Bronchial epithelial cell (primary cell): ENCODE results near the gene DGKZ. TPM values are rescaled to one million over a fixed set of nuclear protein-coding genes. Genes with fewer than 3 reads are reported as not detected.

Experiments used
- DNase-seq: peaks from one replicate; pipeline ENCODE4 v3.0.0-alpha.2; 2010; ENCODE audit warnings: low read depth
- FAIRE-seq: peaks from 2 replicates; lab custom pipeline; 2011; peaks lifted over from hg19 to GRCh38; lab: Jason Lieb, UNC
- H3K27me3 ChIP-seq: 2 replicates; pipeline ENCODE4 v1.5.1; 2011; ENCODE audit warnings: low read length; ENCODE audit not compliant: control insufficient read depth, insufficient read depth
- H3K36me3 ChIP-seq: 2 replicates; pipeline ENCODE4 v1.5.1; 2011; ENCODE audit warnings: low read length; ENCODE audit not compliant: control insufficient read depth, insufficient read depth
- H3K4me3 ChIP-seq: 2 replicates; pipeline ENCODE4 v1.5.1; 2011; ENCODE audit warnings: mild to moderate bottlenecking, low read depth, low read length, control low read depth
- CTCF ChIP-seq: IDR thresholded peaks from 2 replicates; pipeline ENCODE4 v1.5.1; 2011; ENCODE audit warnings: mild to moderate bottlenecking, moderate library complexity, low read length, control low read depth, inconsistent platforms; ENCODE audit not compliant: insufficient read depth, severe bottlenecking
- total RNA-seq: library from RNA; depleted of rRNA; stranded (reverse); fragments of >200 nt; gene quantifications from 2 replicates; pipeline ENCODE4 v1.2.1, GENCODE V29; 2014

Gene DGKZ
- total RNA-seq, 1 donor from 2014 or later = 30.5 TPM

DNA sequence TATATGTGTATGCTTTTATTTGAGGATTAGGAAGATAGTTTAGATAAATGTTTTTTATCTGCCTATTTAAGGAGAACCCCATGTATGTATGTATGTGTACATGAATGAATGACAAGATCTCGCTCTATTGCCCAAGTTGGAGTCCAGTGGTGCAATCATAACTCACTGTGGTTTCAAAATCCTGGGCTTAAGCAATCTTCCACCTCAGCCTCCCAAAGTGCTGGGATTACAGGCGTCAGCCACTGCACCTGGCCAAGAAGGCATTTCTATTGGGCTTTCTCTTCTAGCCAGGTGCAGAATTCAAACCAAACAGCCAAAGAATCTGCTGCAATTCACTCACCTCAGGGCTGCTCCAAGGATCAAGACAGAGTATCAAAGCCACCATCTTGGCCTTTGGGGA, 25.5 kb upstream of the DGKZ start:
- no peak overlapping the region for H3K4me3 ChIP-seq
- no peak for FAIRE-seq
- DNase-seq = peak; percentile 76
- H3K27me3 ChIP-seq = peaks cover 3% of the 10 kb centered on the region
- no peaks in the 10 kb centered on the region for H3K36me3 ChIP-seq
- no peak for TF ChIP-seq CTCF

DNA sequence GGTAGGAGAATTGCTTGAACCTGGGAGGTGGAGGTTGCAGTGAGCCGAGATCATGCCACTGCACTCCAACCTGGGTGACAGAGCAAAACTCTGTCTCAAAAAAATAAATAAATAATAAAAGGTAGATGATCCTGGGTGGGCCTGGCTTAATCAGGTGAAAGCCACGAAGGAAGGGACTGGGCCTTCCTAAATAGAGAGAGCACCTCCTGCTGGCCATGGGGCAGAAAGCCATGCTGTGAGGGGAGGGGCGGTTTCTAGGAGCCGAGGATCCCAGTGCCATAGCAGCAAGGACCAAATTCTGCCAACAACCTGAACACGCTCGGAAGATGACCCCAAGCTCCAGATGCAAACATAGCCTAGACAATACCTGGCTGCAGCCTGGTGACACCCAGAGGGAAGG, 24.5 kb upstream of the DGKZ start:
- H3K27me3 ChIP-seq = peaks cover 5% of the 10 kb centered on the region
- no peak for FAIRE-seq

GRCh38 chr11:46326813-46327416, 20.3 kb upstream of the DGKZ start:
- TF ChIP-seq CTCF = no peak
- Histone ChIP-seq H3K36me3 (no peaks in the 10 kb centered on the region), H3K27me3 (peaks cover 16% of the 10 kb centered on the region), H3K4me3 (no peak overlapping the region)
- no peak for FAIRE-seq
- no peak for DNase-seq

More for the DNA sequence above, 24.5 kb upstream of the DGKZ start:
- Histone ChIP-seq H3K4me3 (no peak overlapping the region), H3K36me3 (no peaks in the 10 kb centered on the region)
- no peak for DNase-seq
- TF ChIP-seq CTCF = no peak

GRCh38 chr11:46327829-46328228, 19.4 kb upstream of the DGKZ start:
- TF ChIP-seq CTCF = no peak
- DNase-seq (no peak), FAIRE-seq (no peak)
- H3K36me3 ChIP-seq = no peaks in the 10 kb centered on the region
- peaks cover 24% of the 10 kb centered on the region for H3K27me3 ChIP-seq
- no peak overlapping the region for H3K4me3 ChIP-seq

- H3K36me3 ChIP-seq = no peaks in the 10 kb centered on the region
- DNase-seq = no peak
- H3K4me3 ChIP-seq = no peak overlapping the region
- TF ChIP-seq CTCF = no peak
- FAIRE-seq = no peak
- peaks cover 28% of the 10 kb centered on the region for H3K27me3 ChIP-seq
Measured at GRCh38 chr11:46330154-46330553, 17.1 kb upstream of the DGKZ start.
